Fibroblast of lung (primary cell): Measurements from ENCODE around the gene RYR1.

Experiments
- CTCF ChIP-seq, 2 donors: IDR thresholded peaks in 1 of 2; conservative IDR thresholded peaks in 1 of 2; 1 replicate in 1 of 2; 2 replicates in 1 of 2; pipeline ENCODE4 v1.5.1; 2011 to 2012; ENCODE audit warnings: low read length in 2 of 2, control low read depth in 1 of 2, inconsistent platforms in 1 of 2, low read depth in 1 of 2, mild to moderate bottlenecking in 1 of 2
- EZH2 ChIP-seq: IDR thresholded peaks from 2 replicates; pipeline ENCODE4 v1.5.1; 2012; ENCODE audit warnings: low read length, control low read depth, mild to moderate bottlenecking; ENCODE audit errors: missing control alignments

DNA sequence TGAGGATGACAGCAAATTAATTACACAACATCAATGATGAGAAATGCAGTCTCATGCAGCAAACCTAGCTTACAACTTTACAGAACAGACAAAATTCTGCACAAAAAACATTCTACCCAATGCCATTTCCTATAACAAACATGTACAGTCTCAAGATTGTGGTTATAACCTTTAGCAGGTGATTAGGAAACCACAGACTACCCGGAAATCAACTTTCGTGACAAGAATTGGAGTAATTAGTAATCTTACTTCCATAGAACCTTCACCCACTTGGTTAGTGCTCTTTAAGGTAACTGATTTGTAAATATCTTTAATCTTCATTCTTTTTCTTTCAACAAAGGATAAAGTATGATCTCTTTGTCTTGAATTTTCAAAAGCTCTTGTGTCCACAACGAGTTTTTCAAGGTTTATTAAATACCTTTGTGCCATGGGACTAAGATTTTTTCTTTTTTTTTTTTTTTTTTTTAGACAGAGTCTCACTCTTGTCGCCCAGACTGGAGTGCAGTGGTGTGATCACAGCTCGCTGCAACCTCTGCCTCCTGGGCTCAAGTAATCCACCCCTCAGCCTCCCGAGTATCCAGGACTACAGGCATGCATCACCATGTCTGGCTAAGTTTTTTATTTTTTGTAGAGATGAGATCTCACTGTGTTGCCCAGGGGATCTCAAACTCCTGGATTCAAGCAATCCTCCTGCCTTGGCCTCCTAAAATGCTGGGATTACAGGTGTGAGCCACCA is 105.5 kb downstream of the RYR1 start:
- no peak for TF ChIP-seq CTCF (conservative IDR thresholded peaks at IDR 0.05 in 1 of 2, IDR thresholded peaks at IDR 0.05 in 1 of 2; ENCODE audit: low read depth in 1 of 2, low read length in 2 of 2)
- no peak for TF ChIP-seq EZH2
